IMR-90 (cell line): ENCODE measurements around the gene RRP8.

ENCODE experiments used
- CEBPB ChIP-seq: IDR thresholded peaks from 2 replicates; pipeline ENCODE4 v1.6.1; 2012; ENCODE audit warnings: low read depth, low read length, improper control_type of control experiment
- MAFK ChIP-seq: IDR thresholded peaks from 2 replicates; pipeline ENCODE4 v1.6.1; 2012; ENCODE audit warnings: low read depth, low read length, improper control_type of control experiment
- MAZ ChIP-seq: IDR thresholded peaks from 2 replicates; pipeline ENCODE4 v1.6.1; 2012; ENCODE audit warnings: low read depth, mild to moderate bottlenecking, low read length, improper control_type of control experiment, moderate library complexity, borderline replicate concordance
- POLR2A ChIP-seq: IDR thresholded peaks from 2 replicates; pipeline ENCODE4 v1.6.1; 2012; ENCODE audit warnings: mild to moderate bottlenecking, low read depth, low read length
- SMC3 ChIP-seq: fragments of 150-350 bp; IDR thresholded peaks from 2 replicates; pipeline ENCODE4 v1.6.1; 2016; ENCODE audit warnings: low read depth, mild to moderate bottlenecking, antibody characterized with exemption, low read length, moderate library complexity
- TF ChIP-seq, protein P1 (sequence below): conservative IDR thresholded peaks from 2 replicates; pipeline ENCODE4 v1.5.1; 2012; ENCODE audit warnings: mild to moderate bottlenecking, low read depth, low read length, improper control_type of control experiment
- TF ChIP-seq, protein P2 (sequence below): fragments of 150-350 bp; IDR thresholded peaks from 2 replicates; pipeline ENCODE4 v1.6.1; 2016; ENCODE audit warnings: low read depth, mild to moderate bottlenecking, low read length, moderate library complexity, borderline replicate concordance
- TF ChIP-seq, protein P3 (sequence below): fragments of 150-350 bp; IDR thresholded peaks from 2 replicates; pipeline ENCODE4 v1.6.1; 2017; ENCODE audit warnings: mild to moderate bottlenecking, antibody characterized with exemption, low read length, low read depth

DNA sequence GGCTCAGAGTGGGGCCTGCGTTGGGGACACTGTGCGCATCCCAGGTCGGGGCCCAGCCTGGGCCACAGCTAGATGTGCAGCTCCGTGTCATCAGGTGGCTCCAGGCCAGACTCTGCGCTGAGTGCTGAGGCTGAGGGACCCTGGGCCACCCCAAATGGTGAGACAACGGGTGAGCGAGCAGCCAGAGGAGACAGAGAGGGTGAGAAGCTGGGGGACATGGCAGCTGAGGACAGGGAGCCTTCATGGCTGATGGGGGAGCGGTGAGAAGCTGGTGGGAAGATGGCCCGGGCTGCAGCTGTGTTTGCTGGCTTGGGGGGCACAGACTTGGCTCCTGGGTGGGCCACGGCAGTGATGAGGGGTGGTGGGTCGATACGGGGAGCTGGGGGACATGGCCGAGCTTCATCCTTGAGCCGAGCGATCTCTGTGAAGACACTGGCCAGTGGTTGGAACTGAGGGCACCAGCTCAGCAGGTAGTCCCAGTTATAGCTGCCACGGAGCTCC, 18.3 kb upstream of the RRP8 start:
- TF ChIP-seq POLR2A (no peak), MAZ (no peak), CEBPB (no peak), MAFK (no peak), SMC3 (no peak)
- TF ChIP-seq, protein P1, sequence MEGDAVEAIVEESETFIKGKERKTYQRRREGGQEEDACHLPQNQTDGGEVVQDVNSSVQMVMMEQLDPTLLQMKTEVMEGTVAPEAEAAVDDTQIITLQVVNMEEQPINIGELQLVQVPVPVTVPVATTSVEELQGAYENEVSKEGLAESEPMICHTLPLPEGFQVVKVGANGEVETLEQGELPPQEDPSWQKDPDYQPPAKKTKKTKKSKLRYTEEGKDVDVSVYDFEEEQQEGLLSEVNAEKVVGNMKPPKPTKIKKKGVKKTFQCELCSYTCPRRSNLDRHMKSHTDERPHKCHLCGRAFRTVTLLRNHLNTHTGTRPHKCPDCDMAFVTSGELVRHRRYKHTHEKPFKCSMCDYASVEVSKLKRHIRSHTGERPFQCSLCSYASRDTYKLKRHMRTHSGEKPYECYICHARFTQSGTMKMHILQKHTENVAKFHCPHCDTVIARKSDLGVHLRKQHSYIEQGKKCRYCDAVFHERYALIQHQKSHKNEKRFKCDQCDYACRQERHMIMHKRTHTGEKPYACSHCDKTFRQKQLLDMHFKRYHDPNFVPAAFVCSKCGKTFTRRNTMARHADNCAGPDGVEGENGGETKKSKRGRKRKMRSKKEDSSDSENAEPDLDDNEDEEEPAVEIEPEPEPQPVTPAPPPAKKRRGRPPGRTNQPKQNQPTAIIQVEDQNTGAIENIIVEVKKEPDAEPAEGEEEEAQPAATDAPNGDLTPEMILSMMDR: no peak
- TF ChIP-seq, protein P2, sequence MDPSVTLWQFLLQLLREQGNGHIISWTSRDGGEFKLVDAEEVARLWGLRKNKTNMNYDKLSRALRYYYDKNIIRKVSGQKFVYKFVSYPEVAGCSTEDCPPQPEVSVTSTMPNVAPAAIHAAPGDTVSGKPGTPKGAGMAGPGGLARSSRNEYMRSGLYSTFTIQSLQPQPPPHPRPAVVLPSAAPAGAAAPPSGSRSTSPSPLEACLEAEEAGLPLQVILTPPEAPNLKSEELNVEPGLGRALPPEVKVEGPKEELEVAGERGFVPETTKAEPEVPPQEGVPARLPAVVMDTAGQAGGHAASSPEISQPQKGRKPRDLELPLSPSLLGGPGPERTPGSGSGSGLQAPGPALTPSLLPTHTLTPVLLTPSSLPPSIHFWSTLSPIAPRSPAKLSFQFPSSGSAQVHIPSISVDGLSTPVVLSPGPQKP: no peak
- TF ChIP-seq, protein P3, sequence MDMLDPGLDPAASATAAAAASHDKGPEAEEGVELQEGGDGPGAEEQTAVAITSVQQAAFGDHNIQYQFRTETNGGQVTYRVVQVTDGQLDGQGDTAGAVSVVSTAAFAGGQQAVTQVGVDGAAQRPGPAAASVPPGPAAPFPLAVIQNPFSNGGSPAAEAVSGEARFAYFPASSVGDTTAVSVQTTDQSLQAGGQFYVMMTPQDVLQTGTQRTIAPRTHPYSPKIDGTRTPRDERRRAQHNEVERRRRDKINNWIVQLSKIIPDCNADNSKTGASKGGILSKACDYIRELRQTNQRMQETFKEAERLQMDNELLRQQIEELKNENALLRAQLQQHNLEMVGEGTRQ: no peak
